ENCODE data around the gene ANKRD16.

Gene ANKRD16

DNA sequence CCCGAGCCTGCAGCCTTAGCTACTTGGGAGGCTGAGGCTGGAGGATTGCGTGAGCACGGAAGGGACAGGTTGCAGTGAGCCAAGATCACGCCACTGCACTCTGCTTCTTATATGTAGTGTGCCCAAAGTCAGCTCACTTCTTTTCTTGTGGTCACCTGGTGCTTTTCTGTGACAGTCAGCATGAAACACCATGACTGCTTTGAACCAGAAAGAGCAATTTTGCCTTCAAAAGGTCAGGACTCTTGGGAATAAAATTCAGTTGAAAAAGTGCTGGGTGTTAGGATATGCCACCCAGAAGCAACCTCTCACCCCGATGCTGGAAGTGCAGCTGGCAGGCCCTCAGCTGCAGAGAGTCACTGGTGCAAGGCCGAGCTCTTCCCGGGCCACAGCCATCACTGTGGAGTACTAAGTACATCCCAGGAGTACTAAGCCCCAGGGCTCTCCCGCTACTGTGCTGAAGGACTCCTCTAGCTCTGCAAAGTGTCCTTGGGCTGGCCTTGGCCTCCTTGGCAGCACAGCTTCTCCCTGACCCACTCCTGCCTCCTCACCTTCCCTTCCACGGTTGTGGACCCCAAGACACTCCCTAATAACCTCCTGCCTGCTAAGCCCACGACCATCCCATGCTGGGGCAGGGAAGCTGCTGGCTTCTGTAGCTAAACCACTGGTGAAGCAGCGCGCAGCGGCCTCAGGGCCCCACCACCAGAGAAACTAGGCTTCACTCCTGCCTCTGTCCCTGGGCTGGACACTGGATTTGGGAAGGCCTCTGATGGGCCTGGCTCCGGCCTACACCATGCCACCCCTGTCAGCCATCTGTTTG, 58.9 kb downstream of the ANKRD16 start:
- Histone ChIP-seq H3K4ac (ENCODE audit: low read length) (no peak overlapping the region), H3K9me3 (replicated peaks in 1 of 2; ENCODE audit: control insufficient read depth in 2 of 2, insufficient read depth in 1 of 2, low read depth in 1 of 2, low read length in 2 of 2) (no peaks in the 10 kb centered on the region), H2BK5ac (ENCODE audit: low read length) (peak overlapping the region; percentile 75), H3K4me2 (ENCODE audit: insufficient read depth, low read length, poor library complexity, severe bottlenecking) (no peak overlapping the region), H2BK15ac (ENCODE audit: low read length) (no peak overlapping the region), H3K23ac (ENCODE audit: low read depth, low read length, poor library complexity) (no peak overlapping the region), H4K91ac (ENCODE audit: low read depth, low read length, poor library complexity) (peak overlapping the region; percentile 43), H3K18ac (ENCODE audit: low read length) (peak overlapping the region; percentile 64), H2BK120ac (ENCODE audit: low read depth, low read length) (no peak overlapping the region), H3K79me1 (ENCODE audit: low read depth, low read length) (no peaks in the 10 kb centered on the region), H3K27me3 (ENCODE audit: control insufficient read depth in 3 of 3, insufficient read depth in 3 of 3, low read depth in 1 of 3, low read length in 3 of 3) (no peaks in the 10 kb centered on the region), H2AK5ac (ENCODE audit: low read depth, low read length) (no peak overlapping the region), H3K27ac (replicated peaks; ENCODE audit: low read length) (no peak overlapping the region), H3K36me3 (replicated peaks in 1 of 2; ENCODE audit: control insufficient read depth in 2 of 2, insufficient read depth in 2 of 2, low read length in 2 of 2) (no peaks in the 10 kb centered on the region), H3K4me1 (ENCODE audit: control insufficient read depth in 2 of 2, insufficient read depth in 1 of 2, low read depth in 1 of 2, low read length in 2 of 2) (peaks cover 0 to 1% of the 10 kb centered on the region in 2 donors), H2AFZ (ENCODE audit: low read length) (peak overlapping the region; percentile 21), H3K14ac (ENCODE audit: low read length) (peak overlapping the region; percentile 71), H3K4me3 (ENCODE audit: low read length in 2 of 2) (no peak overlapping the region), H4K8ac (ENCODE audit: low read depth, low read length) (peak overlapping the region; percentile 86), H3K9ac (ENCODE audit: low read depth, low read length, poor library complexity) (peak overlapping the region; percentile 81), H2BK12ac (ENCODE audit: low read length) (no peak overlapping the region)
- DNase-seq (ENCODE audit: low spot score), result no peak
- WGBS, 2 donors (ENCODE audit: extremely low coverage in 2 of 2, insufficient read length in 2 of 2, insufficient replicate concordance in 1 of 2), result no CpG with 5 or more reads among the region's 14 CpGs

DNA sequence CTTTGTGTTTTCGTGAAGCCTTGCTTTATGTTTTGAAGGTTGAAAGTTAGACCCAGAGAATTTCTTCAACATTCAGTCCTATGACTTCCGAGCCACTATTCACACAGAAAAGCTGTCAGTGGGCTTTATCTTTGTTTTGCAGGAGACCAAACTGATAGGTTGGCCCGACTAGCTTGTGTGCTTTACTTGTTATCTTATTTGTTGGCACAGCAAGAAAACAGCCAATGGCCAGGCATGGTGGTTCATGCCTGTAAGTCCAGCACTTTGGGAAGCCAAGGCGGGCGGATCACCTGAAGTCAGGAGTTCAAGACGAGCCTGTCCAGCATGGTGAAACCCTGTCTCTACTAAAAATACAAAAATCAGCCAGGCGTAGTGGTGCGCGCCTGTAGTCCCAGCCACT, 60.4 kb downstream of the ANKRD16 start:
- Histone ChIP-seq H3K23ac (ENCODE audit: low read depth, low read length, poor library complexity) (no peak overlapping the region), H3K27me3 (ENCODE audit: control insufficient read depth in 3 of 3, insufficient read depth in 3 of 3, low read depth in 1 of 3, low read length in 3 of 3) (no peaks in the 10 kb centered on the region), H3K4me1 (ENCODE audit: control insufficient read depth in 2 of 2, insufficient read depth in 1 of 2, low read depth in 1 of 2, low read length in 2 of 2) (peaks cover 0 to 1% of the 10 kb centered on the region in 2 donors), H2BK15ac (ENCODE audit: low read length) (no peak overlapping the region), H3K79me1 (ENCODE audit: low read depth, low read length) (no peaks in the 10 kb centered on the region), H3K14ac (ENCODE audit: low read length) (no peak overlapping the region), H2BK5ac (ENCODE audit: low read length) (no peak overlapping the region), H3K4me2 (ENCODE audit: insufficient read depth, low read length, poor library complexity, severe bottlenecking) (no peak overlapping the region), H4K91ac (ENCODE audit: low read depth, low read length, poor library complexity) (no peak overlapping the region), H3K27ac (replicated peaks; ENCODE audit: low read length) (no peak overlapping the region), H2AK5ac (ENCODE audit: low read depth, low read length) (no peak overlapping the region), H3K4ac (ENCODE audit: low read length) (no peak overlapping the region), H3K4me3 (ENCODE audit: low read length in 2 of 2) (no peak overlapping the region), H2BK12ac (ENCODE audit: low read length) (no peak overlapping the region), H3K36me3 (replicated peaks in 1 of 2; ENCODE audit: control insufficient read depth in 2 of 2, insufficient read depth in 2 of 2, low read length in 2 of 2) (no peaks in the 10 kb centered on the region), H3K18ac (ENCODE audit: low read length) (no peak overlapping the region), H3K9ac (ENCODE audit: low read depth, low read length, poor library complexity) (no peak overlapping the region), H3K9me3 (replicated peaks in 1 of 2; ENCODE audit: control insufficient read depth in 2 of 2, insufficient read depth in 1 of 2, low read depth in 1 of 2, low read length in 2 of 2) (no peaks in the 10 kb centered on the region), H4K8ac (ENCODE audit: low read depth, low read length) (no peak overlapping the region), H2AFZ (ENCODE audit: low read length) (no peak overlapping the region), H2BK120ac (ENCODE audit: low read depth, low read length) (no peak overlapping the region)
- no peak for DNase-seq (ENCODE audit: low spot score)
- WGBS, 2 donors (ENCODE audit: extremely low coverage in 2 of 2, insufficient read length in 2 of 2, insufficient replicate concordance in 1 of 2), result no CpG with 5 or more reads among the region's 9 CpGs

DNA sequence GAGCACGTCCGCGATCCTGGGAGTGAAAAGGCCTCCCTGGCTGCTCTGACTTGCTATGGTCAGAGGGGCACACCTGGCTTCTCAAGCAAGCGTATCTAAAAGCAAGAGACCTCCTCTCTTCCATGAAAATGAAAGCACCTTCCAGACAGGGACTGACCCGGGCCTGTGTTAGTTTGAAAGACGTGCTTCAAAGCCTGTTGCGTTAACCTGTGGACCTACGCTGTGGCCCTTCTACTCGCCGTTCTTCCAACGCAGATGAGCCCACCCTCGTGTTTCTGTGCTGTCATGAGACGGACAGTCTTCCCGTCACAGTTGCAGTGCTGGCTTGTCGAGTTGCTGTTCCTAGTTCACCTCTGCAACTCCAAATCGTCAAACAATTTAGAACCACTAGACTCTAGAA, 61.0 kb downstream of the ANKRD16 start:
- H3K4ac ChIP-seq (ENCODE audit: low read length), result no peak overlapping the region
- H4K91ac ChIP-seq (ENCODE audit: low read depth, low read length, poor library complexity), result no peak overlapping the region
- H3K18ac ChIP-seq (ENCODE audit: low read length), result no peak overlapping the region
- H3K36me3 ChIP-seq (replicated peaks in 1 of 2; ENCODE audit: control insufficient read depth in 2 of 2, insufficient read depth in 2 of 2, low read length in 2 of 2), result no peaks in the 10 kb centered on the region
- H3K27me3 ChIP-seq (ENCODE audit: control insufficient read depth in 3 of 3, insufficient read depth in 3 of 3, low read depth in 1 of 3, low read length in 3 of 3), result no peaks in the 10 kb centered on the region
- H2BK5ac ChIP-seq (ENCODE audit: low read length), result no peak overlapping the region
- H2BK120ac ChIP-seq (ENCODE audit: low read depth, low read length), result no peak overlapping the region
- no peak overlapping the region for H3K4me3 ChIP-seq (ENCODE audit: low read length in 2 of 2)
- peak overlapping the region; percentile 61 for H3K9ac ChIP-seq (ENCODE audit: low read depth, low read length, poor library complexity)
- H3K27ac ChIP-seq (replicated peaks; ENCODE audit: low read length), result no peak overlapping the region
- no peak overlapping the region for H2AK5ac ChIP-seq (ENCODE audit: low read depth, low read length)
- peaks cover 0 to 1% of the 10 kb centered on the region in 2 donors for H3K4me1 ChIP-seq (ENCODE audit: control insufficient read depth in 2 of 2, insufficient read depth in 1 of 2, low read depth in 1 of 2, low read length in 2 of 2)
- H2BK12ac ChIP-seq (ENCODE audit: low read length), result no peak overlapping the region
- no peak for DNase-seq (ENCODE audit: low spot score)
- no peak overlapping the region for H4K8ac ChIP-seq (ENCODE audit: low read depth, low read length)
- WGBS, 2 donors (ENCODE audit: extremely low coverage in 2 of 2, insufficient read length in 2 of 2, insufficient replicate concordance in 1 of 2), result no CpG with 5 or more reads among the region's 16 CpGs
- H3K9me3 ChIP-seq (replicated peaks in 1 of 2; ENCODE audit: control insufficient read depth in 2 of 2, insufficient read depth in 1 of 2, low read depth in 1 of 2, low read length in 2 of 2), result no peaks in the 10 kb centered on the region
- no peak overlapping the region for H3K4me2 ChIP-seq (ENCODE audit: insufficient read depth, low read length, poor library complexity, severe bottlenecking)
- no peaks in the 10 kb centered on the region for H3K79me1 ChIP-seq (ENCODE audit: low read depth, low read length)
- no peak overlapping the region for H2AFZ ChIP-seq (ENCODE audit: low read length)
- no peak overlapping the region for H3K23ac ChIP-seq (ENCODE audit: low read depth, low read length, poor library complexity)
- no peak overlapping the region for H3K14ac ChIP-seq (ENCODE audit: low read length)
- no peak overlapping the region for H2BK15ac ChIP-seq (ENCODE audit: low read length)

DNA sequence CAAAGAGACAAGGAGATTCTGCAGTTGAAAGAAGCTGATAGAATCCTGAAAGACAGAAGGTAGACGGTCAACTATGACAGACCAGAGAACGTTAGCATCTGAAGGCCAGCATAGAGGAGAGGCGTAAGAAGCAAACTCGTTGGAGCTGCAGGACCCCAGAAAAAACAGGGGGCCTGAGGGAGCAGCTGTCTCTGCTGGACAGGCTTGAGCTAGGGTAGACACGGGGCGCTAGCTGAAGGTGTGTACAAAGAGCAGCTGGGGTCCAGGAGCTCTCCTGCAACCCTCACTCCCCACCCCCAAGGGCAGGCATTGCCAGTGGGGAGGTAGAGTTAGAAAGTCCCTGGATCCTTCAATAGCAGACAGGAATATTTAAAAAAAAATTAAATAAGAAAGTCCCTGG, 61.9 kb downstream of the ANKRD16 start:
- Histone ChIP-seq H3K23ac (ENCODE audit: low read depth, low read length, poor library complexity) (no peak overlapping the region), H4K8ac (ENCODE audit: low read depth, low read length) (no peak overlapping the region), H2BK15ac (ENCODE audit: low read length) (no peak overlapping the region), H3K14ac (ENCODE audit: low read length) (no peak overlapping the region), H2BK12ac (ENCODE audit: low read length) (no peak overlapping the region), H2AK5ac (ENCODE audit: low read depth, low read length) (no peak overlapping the region), H3K4me2 (ENCODE audit: insufficient read depth, low read length, poor library complexity, severe bottlenecking) (no peak overlapping the region), H3K4ac (ENCODE audit: low read length) (no peak overlapping the region), H3K4me3 (ENCODE audit: low read length in 2 of 2) (no peak overlapping the region), H3K18ac (ENCODE audit: low read length) (no peak overlapping the region), H2BK120ac (ENCODE audit: low read depth, low read length) (no peak overlapping the region), H3K4me1 (ENCODE audit: control insufficient read depth in 2 of 2, insufficient read depth in 1 of 2, low read depth in 1 of 2, low read length in 2 of 2) (peaks cover 0 to 1% of the 10 kb centered on the region in 2 donors), H3K27ac (replicated peaks; ENCODE audit: low read length) (no peak overlapping the region), H3K9me3 (replicated peaks in 1 of 2; ENCODE audit: control insufficient read depth in 2 of 2, insufficient read depth in 1 of 2, low read depth in 1 of 2, low read length in 2 of 2) (no peaks in the 10 kb centered on the region), H3K36me3 (replicated peaks in 1 of 2; ENCODE audit: control insufficient read depth in 2 of 2, insufficient read depth in 2 of 2, low read length in 2 of 2) (no peaks in the 10 kb centered on the region), H2BK5ac (ENCODE audit: low read length) (no peak overlapping the region), H3K79me1 (ENCODE audit: low read depth, low read length) (no peaks in the 10 kb centered on the region), H3K27me3 (ENCODE audit: control insufficient read depth in 3 of 3, insufficient read depth in 3 of 3, low read depth in 1 of 3, low read length in 3 of 3) (no peaks in the 10 kb centered on the region), H4K91ac (ENCODE audit: low read depth, low read length, poor library complexity) (no peak overlapping the region), H3K9ac (ENCODE audit: low read depth, low read length, poor library complexity) (no peak overlapping the region), H2AFZ (ENCODE audit: low read length) (no peak overlapping the region)
- whole genome bisulfite sequencing, 2 donors (ENCODE audit: extremely low coverage in 2 of 2, insufficient read length in 2 of 2, insufficient replicate concordance in 1 of 2), result no CpG with 5 or more reads among the region's 6 CpGs
- no peak for DNase-seq (ENCODE audit: low spot score)
